Fibroblast of lung (primary cell): ENCODE measurements around the gene KRTAP5-6.

ENCODE experiments used
- CTCF ChIP-seq, 2 donors: IDR thresholded peaks in 1 of 2; conservative IDR thresholded peaks in 1 of 2; 1 replicate in 1 of 2; 2 replicates in 1 of 2; pipeline ENCODE4 v1.5.1; 2011 to 2012; ENCODE audit warnings: low read length in 2 of 2, control low read depth in 1 of 2, inconsistent platforms in 1 of 2, low read depth in 1 of 2, mild to moderate bottlenecking in 1 of 2
- EZH2 ChIP-seq: IDR thresholded peaks from 2 replicates; pipeline ENCODE4 v1.5.1; 2012; ENCODE audit warnings: low read length, control low read depth, mild to moderate bottlenecking; ENCODE audit errors: missing control alignments

GRCh38 chr11:1665313-1665712, 31.7 kb upstream of the KRTAP5-6 start:
- TF ChIP-seq CTCF (conservative IDR thresholded peaks at IDR 0.05 in 1 of 2, IDR thresholded peaks at IDR 0.05 in 1 of 2; ENCODE audit: low read depth in 1 of 2, low read length in 2 of 2) (no peak), EZH2 (no peak)
